Nucleus accumbens (tissue), 56 donors: Measurements from ENCODE around the gene POU2AF1.

Experiments
- DNase-seq, 56 donors: peaks; one replicate each; lab custom pipeline; 2025; lab: John Stamatoyannopoulos, UW

Gene POU2AF1

DNA sequence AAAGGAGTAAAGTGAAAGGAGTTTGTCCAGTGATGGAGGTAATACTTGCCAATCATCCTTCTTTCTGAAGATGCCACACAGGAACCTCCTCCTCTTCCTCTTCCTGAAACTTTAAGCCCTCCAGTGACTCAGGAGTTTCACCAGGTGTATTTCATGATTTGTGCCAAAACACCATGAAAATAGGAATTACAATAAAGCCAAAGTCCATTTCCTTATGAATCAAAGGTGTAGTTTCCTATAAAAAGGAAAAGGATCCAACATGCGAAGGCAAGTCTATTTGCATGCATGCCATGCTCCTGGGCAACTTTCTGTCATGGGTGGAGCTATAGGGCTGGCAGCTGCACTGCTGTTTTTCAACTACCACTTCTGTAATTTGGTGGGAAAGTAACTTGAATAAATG is 9.8 kb upstream of the POU2AF1 start:
- DNase-seq: peak in 2 of 56 donors; percentile 1 to 7

DNA sequence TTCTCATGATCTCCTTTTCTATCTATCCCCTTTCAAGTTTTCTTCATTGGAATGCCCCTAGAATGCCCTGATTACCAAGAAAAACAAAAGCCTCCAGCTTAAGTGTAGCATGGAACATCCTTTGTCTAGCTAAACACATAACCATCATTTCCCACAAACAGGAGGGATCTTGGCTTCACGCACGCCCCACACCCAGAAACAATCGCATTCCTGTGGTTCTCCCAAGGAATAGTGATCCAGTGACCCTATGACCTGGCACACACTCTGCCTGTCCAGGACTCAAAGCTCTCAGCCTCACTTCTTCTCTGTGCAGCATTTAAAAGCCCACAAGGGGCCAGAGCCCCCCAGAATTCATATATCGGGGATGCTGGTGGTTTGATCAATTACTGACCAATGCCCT is 9.3 kb upstream of the POU2AF1 start:
- no peak for DNase-seq

DNA sequence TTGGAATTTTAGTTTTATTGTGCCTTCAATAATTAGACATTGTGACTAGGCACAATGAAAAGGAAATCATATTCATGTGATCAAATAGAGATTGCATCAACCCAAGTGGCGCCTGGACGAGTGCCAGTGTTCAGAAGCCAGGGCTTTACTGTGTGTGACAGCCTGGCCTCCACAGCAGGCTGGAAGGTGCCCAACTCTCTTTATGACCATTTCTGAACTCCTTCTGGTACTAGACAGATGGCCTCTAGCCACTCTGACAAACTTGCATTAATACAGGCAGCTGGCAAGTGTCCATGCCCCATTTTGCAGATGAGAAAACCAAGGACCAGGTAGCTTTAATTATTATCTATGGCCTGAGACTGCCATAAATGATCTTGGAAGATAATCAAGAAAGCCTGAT is 8.3 kb upstream of the POU2AF1 start:
- DNase-seq: peak in 29 of 56 donors; percentile 4 to 76 (median 18)

DNA sequence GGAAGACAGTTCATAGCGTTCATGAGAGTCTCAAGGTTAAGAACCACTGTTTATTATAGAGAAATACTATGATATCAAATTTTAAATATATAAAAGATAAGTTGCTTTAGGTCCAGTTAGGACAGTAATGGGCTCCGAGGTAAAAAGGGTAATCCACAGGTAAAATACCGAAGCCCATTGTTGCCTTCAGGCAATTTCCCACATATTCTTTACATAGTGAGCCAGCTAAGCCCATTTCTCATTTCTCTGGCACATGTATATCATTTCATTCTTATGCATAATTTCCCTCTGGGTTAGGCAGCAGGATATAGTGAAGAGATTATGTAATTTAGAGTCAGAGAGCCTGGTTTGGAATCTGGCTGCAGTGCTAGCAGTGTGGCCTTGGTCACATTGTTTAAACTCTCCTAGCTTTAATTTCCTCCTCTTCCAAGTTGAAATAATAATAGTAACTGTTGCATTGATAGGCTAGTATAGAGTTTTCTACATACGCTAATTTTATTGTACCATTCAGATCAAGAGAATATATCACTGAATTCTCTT is 7.6 kb upstream of the POU2AF1 start:
- DNase-seq: no peak

DNA sequence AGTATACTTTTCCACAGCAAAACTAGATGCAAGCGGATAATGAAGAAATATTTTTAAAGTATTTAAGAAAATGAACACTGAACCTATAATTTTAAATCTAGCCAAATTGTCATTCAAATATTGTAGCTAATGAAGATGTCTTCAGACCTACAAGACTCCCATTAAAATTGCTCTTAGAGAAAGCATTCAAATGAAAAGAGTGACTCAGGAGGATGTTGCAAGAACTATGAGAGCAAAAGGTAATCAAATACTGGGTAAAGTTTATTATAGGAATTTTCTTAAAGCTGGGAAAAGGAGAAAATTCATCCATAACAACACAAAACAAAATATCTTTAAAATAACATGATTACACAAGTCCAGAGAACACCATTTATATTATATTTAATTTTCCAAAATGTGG is 5.4 kb upstream of the POU2AF1 start:
- DNase-seq: no peak

DNA sequence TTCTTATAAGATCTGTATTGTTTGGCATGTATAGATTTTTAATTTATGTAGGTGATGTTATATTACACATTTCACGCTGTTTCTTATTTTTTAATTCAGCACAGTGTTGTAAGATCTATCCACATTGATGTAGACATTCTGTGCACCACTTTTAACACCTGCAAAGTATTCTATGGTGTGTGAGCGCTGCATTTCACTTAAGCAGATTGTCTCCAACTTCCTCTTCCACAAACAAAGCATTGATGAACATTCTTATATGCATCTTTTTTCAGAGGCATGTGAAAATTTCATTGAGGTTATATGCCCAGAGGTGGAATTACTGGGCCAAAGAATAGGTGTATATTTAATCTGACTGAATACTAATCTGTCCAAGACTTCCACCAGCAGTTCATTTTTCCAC is 3.4 kb upstream of the POU2AF1 start:
- no peak for DNase-seq

DNA sequence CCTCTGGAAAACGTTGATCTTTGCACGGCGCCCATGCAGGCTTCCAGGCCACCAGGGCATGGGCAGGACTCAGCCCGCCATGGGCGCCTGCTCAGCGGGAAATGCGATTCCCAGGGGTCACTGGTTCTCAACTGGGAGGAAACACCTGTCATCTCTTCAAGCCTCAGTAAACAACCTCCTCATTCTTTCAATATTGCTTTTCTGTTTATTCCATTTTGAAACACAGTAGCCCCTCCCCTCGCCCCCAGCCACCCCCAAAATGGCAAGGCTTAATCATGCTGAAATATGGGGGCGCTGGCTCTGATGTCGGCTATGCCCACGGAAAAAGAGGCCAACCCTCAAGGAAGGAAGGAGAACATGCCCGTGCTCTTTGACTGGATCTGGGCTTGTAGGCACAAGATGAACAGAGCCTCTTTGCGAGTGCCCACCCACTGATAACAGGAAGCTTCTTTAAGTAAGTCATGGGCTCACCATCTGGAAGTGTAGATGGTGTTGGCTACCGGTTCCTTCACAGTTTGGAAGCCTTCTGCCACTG is 594 bp upstream of the POU2AF1 start:
- no peak for DNase-seq

DNA sequence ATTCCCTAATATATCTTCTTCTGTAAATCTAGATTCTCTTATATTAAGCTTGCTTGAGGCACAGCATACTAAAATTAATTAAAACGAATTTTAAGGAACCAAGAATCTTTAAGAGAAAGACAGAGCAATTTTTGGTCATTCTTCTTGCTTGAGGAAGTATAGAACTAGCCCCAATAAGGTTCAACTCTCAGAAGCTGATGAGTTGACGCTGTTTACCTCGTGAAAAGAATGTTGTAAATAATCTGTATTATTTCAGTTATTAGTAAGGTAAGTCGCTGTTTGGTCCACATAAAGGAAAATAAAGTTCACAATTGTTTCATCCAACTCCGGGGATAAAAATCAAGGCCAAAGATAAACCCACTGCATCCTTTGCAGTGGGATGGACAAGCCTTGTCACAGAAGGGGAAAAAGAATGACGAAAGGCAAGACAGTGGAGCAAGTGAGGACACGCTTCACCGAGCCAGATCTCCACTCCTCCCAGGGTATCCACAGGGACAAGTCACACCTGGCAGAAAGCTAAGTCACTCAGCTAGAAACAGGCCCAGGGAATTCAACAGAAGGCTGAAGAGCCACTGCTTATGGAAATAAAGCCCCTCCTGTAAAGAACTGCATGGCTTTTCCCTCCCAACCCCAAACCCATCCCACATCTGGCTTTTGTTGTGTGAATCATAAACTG is 752 bp downstream of the POU2AF1 start:
- DNase-seq: no peak

DNA sequence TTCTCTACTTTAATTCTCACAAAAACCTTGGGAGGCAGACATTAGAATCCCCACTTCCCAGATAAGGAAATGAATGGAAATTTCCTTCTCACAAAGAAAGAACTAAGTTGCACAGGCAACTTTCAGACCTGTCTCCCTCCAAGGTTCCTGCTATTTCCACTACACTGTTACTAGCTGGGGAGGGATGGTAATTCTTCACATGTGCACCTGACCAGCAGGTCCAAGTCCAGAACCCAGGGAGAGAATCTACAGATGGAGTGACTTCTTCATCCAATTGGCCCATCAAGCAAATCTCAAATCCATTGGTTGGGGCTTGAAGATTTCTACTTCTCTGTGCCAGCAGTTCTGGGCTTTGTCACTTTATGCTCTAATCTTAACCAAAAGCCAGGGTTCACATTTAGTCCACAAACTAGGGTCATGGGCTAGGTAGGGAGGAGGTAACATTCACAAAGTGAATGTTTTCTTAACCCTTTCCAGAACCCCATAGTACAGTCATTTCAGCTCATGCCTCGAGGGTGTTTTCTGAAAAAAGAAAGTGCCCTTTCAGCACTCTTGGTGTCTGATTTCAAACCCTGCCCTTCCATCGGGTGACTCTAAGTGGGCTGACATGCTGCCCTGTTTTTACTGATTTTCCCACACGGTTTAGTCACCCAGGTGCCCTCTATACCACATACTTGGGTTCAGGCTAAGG is 2.7 kb downstream of the POU2AF1 start:
- no peak for DNase-seq

DNA sequence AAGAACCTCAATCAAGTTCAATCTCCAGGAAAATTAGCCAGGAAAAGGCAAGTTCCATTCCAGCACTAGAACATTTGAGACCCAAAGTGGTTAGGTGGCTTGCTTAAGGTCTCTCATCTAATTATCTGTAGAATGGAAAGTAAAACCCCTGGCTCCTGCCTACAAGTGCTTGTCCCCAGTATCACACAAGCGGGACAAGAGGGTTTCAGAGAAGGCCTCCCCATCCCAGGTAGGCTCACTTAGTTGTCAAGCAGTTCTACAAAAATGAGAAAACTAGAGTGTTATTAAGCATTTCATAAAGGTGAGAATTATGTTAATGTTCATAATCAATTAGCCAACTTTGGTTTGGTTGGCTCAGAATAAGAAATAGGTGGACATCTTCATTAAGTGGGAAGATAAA is 5.5 kb downstream of the POU2AF1 start:
- no peak for DNase-seq

DNA sequence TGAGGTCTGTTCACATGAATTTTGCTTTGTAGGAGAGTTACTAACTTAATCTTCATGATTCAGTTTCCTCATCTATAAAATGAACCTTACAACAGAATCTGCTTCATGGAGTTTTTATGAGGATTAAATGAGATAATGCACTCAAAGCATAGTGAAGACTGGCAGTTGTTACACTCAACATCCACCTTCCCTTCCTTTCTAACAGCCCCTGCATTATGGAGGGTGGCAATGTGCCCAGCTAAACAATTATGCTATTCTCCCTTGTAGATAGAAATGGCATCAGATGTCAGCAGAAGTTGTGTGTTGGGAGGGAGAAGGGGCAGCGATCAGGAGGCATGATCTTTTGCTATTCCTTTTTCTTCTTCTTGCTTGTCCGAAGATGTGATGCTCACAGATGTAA is 6.5 kb downstream of the POU2AF1 start:
- DNase-seq: peak in 1 of 56 donors; percentile 10

DNA sequence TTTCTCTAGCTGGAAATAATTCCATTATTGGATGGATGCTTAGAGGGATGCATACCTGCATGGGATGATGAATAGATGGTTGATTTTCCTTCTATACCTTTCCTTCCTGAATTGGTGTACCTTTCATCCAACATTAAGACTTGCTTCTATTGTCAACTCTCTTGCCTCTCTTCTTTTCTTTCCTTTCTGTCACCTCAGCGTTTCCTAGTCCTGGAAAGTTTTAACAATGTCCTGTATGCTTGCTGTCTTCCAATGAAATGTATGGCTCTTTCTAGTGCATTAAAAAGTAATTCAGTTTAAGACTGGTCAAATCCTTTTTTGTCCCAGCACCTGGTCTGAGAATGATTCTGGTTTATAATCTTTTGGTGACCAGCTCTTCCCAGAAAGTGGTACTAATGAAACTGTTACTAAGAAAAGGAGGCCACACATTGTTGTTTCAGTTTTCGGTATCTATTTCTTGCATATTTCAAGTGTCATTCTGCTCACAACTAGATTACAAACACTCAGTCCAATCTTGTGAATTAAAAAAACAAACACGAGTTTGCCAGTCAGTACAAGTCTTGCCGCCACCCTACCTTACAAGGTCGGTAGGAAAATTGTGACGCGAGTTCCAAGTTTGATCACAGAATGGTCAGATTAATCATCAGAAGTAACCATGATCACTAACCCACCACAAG is 8.0 kb downstream of the POU2AF1 start:
- no peak for DNase-seq

DNA sequence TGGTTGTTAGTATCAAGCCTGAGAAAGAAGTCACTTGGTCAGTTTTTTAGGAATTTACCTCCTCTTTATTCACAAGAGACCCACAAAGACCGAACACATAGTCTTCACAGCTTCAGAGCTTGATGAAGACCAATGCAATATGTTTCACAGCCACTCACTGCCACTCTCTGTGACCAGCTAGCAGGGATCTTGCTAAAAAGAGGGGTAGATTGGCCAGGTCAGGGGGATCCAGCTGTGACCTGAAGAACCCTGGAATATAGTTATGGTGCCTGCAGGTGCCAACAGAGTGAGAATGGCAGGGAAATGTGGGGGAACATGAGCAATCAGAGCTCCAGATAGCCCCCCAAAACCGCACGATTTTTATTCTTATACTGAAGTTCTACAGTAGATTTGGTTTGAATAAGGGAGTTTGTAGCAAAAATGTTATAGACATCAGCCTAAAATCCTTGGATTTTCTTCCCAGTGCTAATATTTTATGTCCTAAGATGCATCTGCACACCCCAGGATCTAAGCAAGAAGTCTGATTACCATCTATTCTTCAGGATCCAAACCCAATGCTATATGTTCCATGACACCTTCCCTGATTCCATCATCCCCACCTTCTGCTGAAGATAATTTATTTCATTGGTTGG is 8.7 kb downstream of the POU2AF1 start:
- DNase-seq: no peak

DNA sequence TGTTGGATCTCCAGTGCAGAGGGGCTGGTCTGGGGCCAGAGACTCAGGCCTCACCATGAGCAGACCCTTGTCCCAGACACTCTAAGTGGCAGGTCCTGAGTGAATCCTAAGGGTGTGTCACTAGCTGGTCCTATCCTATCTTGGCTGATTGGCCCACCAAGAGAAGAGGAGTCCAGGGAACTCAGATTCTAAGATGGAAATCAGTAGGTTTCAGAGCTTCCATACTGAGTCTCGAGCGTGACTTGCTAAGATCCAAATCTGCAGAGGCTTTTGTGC is 10.9 kb downstream of the POU2AF1 start:
- DNase-seq: no peak

DNA sequence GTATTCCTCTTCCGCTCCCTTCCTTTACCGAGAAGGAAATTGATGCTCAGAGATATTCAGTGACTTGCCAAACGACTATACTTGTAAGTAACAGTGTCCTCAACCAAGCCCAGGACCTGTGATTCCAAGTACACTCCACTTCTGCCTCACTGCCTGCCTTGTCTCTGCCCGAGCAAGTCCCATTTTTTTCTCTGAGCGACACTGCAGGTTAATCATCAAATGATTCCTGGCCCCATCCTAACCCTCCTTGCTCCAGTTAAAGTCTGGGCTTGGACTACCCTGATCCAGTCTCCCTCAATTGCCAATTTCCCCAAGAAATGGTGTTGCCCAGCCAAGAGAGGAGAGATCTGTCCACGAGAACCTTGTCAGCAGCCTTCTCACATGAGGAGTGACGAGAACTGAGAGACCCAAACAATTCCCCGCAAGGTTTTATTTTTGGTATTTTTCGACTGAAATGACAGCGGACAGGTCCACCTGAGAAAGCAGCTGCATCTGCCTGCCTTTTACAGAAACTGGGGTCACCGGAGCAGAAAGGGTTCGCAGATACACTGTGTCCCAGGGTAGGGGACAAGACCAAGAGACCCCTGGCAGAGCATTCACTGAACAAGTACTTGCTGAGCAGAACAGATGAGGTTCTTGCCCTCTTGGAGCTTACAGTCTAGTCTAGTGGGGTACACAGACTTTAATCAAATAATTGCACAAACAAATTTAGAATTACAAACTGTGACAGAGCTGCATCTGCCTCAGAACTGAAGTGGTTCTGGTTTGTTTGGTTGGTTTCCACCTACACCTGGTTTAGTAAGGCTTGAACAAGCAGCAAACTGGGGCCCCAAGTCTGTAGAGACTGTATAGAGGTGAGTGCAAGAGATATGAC is 11.4 kb downstream of the POU2AF1 start:
- DNase-seq: no peak

DNA sequence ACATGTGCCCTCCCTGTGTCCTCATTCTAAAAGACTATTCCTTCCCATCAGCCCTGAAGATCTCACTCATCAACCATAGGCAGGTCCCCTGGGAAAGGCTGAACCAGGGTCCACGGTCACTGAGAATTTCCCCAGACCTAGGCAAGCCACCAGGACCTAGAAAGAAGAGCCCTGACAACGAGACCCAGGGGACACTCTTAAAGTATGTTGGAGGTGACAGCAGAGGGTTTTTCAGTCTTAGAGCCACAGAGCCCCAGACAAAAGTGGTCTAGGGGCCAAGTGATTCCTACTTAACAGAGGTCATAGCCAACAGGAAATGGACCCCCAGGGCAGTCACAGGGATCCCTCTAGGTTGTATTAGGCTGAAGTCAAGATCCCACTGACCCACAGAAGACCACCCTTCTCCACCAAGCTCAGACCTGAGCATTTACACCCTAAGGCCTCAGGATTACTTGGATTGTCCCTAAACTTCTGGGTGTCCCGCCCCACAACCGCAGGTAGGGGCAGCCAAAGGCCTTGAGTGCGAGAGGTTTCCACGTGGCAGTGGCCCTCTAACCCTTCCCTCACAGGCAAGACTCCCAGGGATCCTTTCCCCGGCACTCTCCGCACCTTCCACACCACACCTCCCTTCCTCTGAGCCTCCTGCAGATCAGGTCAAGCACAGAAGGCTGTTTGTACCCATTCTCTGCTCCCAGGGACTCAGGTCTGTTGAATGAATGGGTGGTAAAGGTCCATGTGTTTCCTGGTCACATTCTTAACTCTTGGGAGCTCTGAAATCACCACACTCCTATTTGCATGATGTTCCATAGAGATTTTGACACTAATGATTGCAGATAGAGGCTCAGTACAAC is 12.3 kb downstream of the POU2AF1 start:
- no peak for DNase-seq

DNA sequence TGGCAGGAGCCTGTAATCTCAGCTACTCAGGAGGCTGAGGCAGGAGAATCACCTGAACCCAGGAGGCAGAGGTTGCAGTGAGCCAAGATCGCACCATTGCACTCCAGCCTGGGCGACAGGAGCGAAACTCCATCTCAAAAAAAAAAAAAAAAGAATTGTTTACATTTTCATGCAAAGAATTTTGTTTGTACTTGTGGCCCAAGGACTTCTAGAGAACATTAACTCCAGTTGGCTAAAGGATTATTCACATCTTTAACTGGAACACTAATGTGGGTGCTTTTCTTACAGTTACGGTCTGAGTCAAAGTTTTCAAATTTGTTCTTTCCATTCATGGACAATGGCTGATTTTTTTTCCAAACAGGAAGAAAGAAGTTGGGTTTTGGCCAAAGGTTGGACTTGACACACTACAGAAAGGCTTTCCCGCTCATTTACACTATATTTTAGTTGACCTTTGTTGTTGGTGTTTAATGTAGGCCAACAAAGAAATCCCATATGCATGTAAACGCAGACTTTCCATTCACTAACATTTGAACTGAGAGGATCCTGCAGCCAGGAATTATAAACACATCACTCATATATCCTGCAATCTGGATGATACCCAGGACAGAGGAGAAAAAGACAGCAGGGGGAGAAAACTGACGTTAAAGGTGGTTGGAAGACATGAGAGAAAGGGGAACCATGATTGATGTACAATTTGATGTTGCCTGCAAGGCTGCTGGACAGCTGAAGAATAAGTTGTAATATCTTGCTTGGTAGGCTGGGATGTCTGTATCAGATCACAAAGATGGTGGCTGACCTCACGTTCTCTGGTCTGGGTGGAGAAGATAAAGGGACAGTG is 13.1 kb downstream of the POU2AF1 start:
- DNase-seq: no peak

DNA sequence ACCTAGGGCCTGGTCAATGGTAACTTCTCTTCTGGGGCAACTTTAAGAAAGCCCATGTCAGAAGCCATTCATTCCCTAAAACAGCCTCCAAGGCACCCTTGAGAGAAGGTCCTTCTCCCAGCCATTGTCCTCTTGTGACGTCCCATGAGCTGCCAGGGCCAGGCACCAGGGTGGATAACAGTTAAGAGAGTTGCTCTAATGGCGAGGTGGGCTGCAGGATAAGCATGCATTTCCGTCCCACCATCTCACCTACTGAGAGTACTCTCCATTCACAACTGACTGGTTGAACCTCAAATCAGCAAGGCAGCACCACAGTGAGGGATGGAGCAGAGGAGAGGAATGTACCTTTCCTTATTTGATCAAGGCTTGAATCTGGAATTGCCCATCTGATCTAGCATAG is 14.6 kb downstream of the POU2AF1 start:
- DNase-seq: no peak
